Activated CD4-positive, alpha-beta T cell treated with anti-CD3 and anti-CD28 coated beads, Interleukin-2, amount 10 ng/mL, durations not matched to agents 24 days and 14 days (primary cell): ENCODE data around the gene BMP8B. TPM values are rescaled to one million over a fixed set of nuclear protein-coding genes. Genes with fewer than 3 reads are reported as not detected.

ENCODE experiments used
- DNase-seq: peaks from one replicate; pipeline ENCODE4 v3.0.0; 2022
- H3K27ac Mint-ChIP-seq: one replicate; pipeline ENCODE4 v1.8.0; 2022; ENCODE audit warnings: mild to moderate bottlenecking, mixed read lengths
- H3K27me3 Mint-ChIP-seq: one replicate; pipeline ENCODE4 v1.8.0; 2022; ENCODE audit warnings: mixed read lengths
- H3K36me3 Mint-ChIP-seq: one replicate; pipeline ENCODE4 v1.8.0; 2022; ENCODE audit warnings: low read depth, mild to moderate bottlenecking, mixed read lengths
- H3K4me1 Mint-ChIP-seq: one replicate; pipeline ENCODE4 v1.8.0; 2021; ENCODE audit warnings: mixed read lengths
- H3K4me3 Mint-ChIP-seq: one replicate; pipeline ENCODE4 v1.8.0; 2022; ENCODE audit warnings: mild to moderate bottlenecking, moderate library complexity, mixed read lengths
- H3K9me3 Mint-ChIP-seq: one replicate; pipeline ENCODE4 v1.8.0; 2021; ENCODE audit warnings: mixed read lengths
- intact Hi-C: fragments of 100-400 bp; cut with micrococcal nuclease; formaldehyde crosslinking; loops from one replicate; pipeline ENCODE4 v1.15.1; 2023
- total RNA-seq: library from RNA; stranded (reverse); gene quantifications from 2 replicates; pipeline ENCODE4 v1.2.3, GENCODE V29; 2022

Gene BMP8B
- total RNA-seq, 1 donor from 2014 or later: 0.37 TPM

GRCh38 chr1:39753132-39754025 lies 35.3 kb downstream of the BMP8B start:
- Mint-ChIP-seq H3K36me3 (peaks cover 62% of the 10 kb centered on the region), H3K9me3 (no peaks in the 10 kb centered on the region), H3K4me3 (no peak overlapping the region), H3K4me1 (no peaks in the 10 kb centered on the region), H3K27ac (no peak overlapping the region), H3K27me3 (no peaks in the 10 kb centered on the region)
- intact Hi-C loops: no loop called here
- no peak for DNase-seq

GRCh38 chr1:39752703-39753102 lies 36.0 kb downstream of the BMP8B start:
- Mint-ChIP-seq H3K27ac (no peak overlapping the region), H3K4me1 (no peaks in the 10 kb centered on the region), H3K27me3 (no peaks in the 10 kb centered on the region), H3K9me3 (no peaks in the 10 kb centered on the region), H3K36me3 (peaks cover 66% of the 10 kb centered on the region), H3K4me3 (no peak overlapping the region)
- intact Hi-C loops: no loop called here
- no peak for DNase-seq

DNA sequence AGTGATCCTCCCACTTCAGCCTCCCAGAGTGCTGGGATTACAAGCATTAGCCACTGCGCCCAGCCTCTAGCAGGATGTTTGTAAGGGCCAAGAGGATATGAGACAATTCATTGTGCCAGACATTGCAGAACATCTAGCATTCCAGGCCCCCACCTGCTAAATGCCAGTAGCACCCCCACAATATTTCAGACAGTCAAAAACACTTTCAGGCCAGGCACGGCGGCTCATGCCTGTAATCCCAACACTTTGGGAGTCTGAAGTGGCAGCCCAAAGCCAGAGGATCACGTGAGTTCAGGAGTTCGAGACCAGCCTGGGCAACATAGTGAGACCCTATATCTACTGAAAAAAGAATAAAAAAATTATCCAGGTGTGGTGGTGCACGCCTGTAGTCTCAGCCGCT lies 37.1 kb downstream of the BMP8B start:
- Mint-ChIP-seq H3K27me3 (no peaks in the 10 kb centered on the region), H3K36me3 (peaks cover 67% of the 10 kb centered on the region)

GRCh38 chr1:39745016-39745670 lies 43.5 kb downstream of the BMP8B start:
- no peak for DNase-seq
- intact Hi-C loops: no loop called here
- Mint-ChIP-seq H3K4me1 (peaks cover 9% of the 10 kb centered on the region), H3K27ac (no peak overlapping the region), H3K4me3 (no peak overlapping the region), H3K9me3 (no peaks in the 10 kb centered on the region), H3K36me3 (peaks cover 75% of the 10 kb centered on the region), H3K27me3 (no peaks in the 10 kb centered on the region)

More for the DNA sequence above, 37.1 kb downstream of the BMP8B start:
- peaks cover 4% of the 10 kb centered on the region for H3K4me1 Mint-ChIP-seq
- no peak for DNase-seq
- H3K9me3 Mint-ChIP-seq: no peaks in the 10 kb centered on the region
- H3K27ac Mint-ChIP-seq: no peak overlapping the region
- no peak overlapping the region for H3K4me3 Mint-ChIP-seq
- intact Hi-C loops: no loop called here

DNA sequence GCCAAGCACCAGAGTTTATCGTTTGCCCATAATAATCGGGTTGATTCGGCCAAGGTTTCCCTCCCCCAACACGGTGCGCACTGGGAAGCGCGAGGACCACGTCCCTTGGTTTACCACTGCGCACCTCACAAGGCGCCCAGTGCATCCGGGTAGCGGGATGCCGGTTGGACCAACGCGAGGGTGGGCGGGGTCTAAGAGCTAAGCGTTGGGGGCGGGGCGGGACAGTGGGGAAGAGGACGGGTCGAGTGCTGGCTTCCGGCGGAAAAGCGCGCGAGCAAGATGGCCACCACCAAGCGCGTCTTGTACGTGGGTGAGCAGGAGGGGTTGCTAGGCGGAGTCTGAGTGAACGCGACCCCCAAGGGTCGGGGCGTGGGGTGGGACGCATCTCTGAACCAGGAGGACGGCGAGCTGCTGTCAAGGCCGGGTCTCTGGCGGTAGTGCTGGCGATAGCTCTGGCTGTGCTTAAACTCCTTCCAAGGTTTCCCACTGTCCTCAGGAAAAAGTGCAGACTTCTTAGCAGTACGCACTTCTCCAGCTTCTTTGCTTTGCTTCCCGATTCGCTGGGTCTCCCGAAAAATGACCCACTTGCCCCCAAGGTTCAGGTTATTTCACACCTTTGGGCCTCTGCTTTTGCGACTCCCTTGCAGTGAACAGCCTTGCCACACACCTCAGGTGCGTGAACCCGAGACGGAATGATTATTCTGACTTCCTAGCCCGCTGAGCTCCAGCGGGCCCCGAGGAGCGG lies 49.9 kb downstream of the BMP8B start, which contains the start of gene PPIE:
TSS of gene PPIE (plus strand) at position 261 of the 745 bp plus-strand sequence. CDS start at position 280, 19 bp downstream.
- H3K27ac Mint-ChIP-seq: peak within 1 kb of the TSS; percentile 93
- peaks cover 4% of the 10 kb centered on the region for H3K9me3 Mint-ChIP-seq
- peaks cover 2% of the 10 kb centered on the region for H3K27me3 Mint-ChIP-seq
- peak; percentile 96 for DNase-seq
- H3K36me3 Mint-ChIP-seq: peaks cover 34% of the 10 kb centered on the region
- intact Hi-C loops: loop anchor here (10.0 kb wide), 1 partner anchor 56 kb away; no protein-coding TSS in a partner anchor
- peak within 1 kb of the TSS; percentile 97 for H3K4me3 Mint-ChIP-seq
- peaks cover 40% of the 10 kb centered on the region for H3K4me1 Mint-ChIP-seq

DNA sequence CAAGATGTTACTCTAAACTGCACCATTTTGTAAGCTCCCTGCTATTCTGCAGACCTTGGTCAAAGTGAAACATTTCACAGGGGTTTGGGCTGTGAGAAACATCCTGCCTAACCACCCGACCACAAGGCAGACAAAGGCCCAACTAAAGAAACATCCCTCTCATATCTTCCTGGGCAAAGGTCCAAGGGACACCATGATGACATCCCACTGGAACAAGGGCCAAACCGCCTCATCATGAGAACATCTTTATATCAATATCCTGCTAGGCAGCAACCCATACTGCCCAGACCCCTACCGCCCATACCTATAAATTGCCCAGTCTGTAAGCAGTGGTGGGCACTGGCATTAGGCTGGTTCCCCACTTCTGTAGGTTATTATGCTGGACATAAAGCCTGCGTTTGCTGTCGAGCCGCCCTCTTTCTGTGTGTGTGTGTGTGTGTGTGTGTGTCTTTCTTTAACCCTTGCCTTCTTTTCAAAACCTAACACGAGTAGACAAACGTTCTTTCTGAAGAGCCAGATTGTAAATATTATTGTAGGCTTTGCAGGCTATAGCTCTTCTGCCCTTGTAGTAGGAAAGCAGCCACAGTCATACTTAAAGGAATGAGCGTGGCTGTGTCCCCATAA lies 51.0 kb downstream of the BMP8B start:
- Mint-ChIP-seq H3K36me3 (peaks cover 27% of the 10 kb centered on the region), H3K4me3 (peak overlapping the region; percentile 2), H3K27ac (peak overlapping the region; percentile 36), H3K9me3 (peaks cover 4% of the 10 kb centered on the region), H3K27me3 (peaks cover 4% of the 10 kb centered on the region), H3K4me1 (peaks cover 44% of the 10 kb centered on the region)
- intact Hi-C loops: loop anchor here (10.0 kb wide), 1 partner anchor 57 kb away; no protein-coding TSS in a partner anchor
- DNase-seq: peak; percentile 66

- Mint-ChIP-seq H3K4me3 (no peak overlapping the region), H3K36me3 (peaks cover 12% of the 10 kb centered on the region), H3K27me3 (peaks cover 9% of the 10 kb centered on the region), H3K9me3 (peaks cover 4% of the 10 kb centered on the region), H3K4me1 (peaks cover 41% of the 10 kb centered on the region), H3K27ac (peak overlapping the region; percentile 68)
- intact Hi-C loops: loop anchor here (10.0 kb wide), 1 partner anchor 59 kb away; no protein-coding TSS in a partner anchor
- no peak for DNase-seq
These were observed 52.9 kb downstream of the BMP8B start for GRCh38 chr1:39735731-39736130.

- peaks cover 27% of the 10 kb centered on the region for H3K27me3 Mint-ChIP-seq
- peak overlapping the region; percentile 14 for H3K4me3 Mint-ChIP-seq
- no peaks in the 10 kb centered on the region for H3K36me3 Mint-ChIP-seq
- peak overlapping the region; percentile 17 for H3K27ac Mint-ChIP-seq
- intact Hi-C loops: loop anchor here (10.0 kb wide), 1 partner anchor 62 kb away; no protein-coding TSS in a partner anchor
- DNase-seq: no peak
- peaks cover 34% of the 10 kb centered on the region for H3K4me1 Mint-ChIP-seq
- H3K9me3 Mint-ChIP-seq: peaks cover 4% of the 10 kb centered on the region
These were observed 55.5 kb downstream of the BMP8B start for GRCh38 chr1:39733161-39733560.

- Mint-ChIP-seq H3K27me3 (peaks cover 31% of the 10 kb centered on the region), H3K4me3 (no peak overlapping the region), H3K27ac (no peak overlapping the region), H3K36me3 (no peaks in the 10 kb centered on the region), H3K4me1 (peaks cover 36% of the 10 kb centered on the region), H3K9me3 (peaks cover 4% of the 10 kb centered on the region)
- intact Hi-C loops: loop anchor here (10.0 kb wide), 1 partner anchor 62 kb away; no protein-coding TSS in a partner anchor
- no peak for DNase-seq
These were observed 55.9 kb downstream of the BMP8B start for GRCh38 chr1:39732730-39733129.

DNA sequence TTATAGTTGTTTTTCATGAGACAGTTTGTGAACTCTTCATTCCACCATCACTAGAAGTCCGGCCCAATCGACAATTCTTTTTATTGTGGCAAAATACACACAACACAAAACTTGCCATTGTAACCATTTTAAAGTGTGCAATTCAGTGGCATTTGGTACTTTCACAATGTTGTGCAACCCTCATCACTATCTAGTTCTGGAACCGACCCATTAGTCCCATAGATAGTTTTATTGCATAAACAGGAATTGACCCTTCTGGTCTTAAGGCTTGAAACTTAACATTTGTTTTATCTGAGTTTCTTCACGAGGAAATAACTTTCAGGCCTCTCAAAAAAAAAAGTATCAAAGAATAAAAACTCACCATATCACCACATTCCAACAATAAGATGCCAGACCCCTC lies 58.8 kb downstream of the BMP8B start:
- intact Hi-C loops: loop anchor here (5.0 to 10.0 kb wide), 2 partner anchors 38 to 65 kb away; partner anchors contain the start of gene HPCAL4
- Mint-ChIP-seq H3K4me3 (no peak overlapping the region), H3K27me3 (peaks cover 52% of the 10 kb centered on the region), H3K4me1 (peaks cover 29% of the 10 kb centered on the region), H3K27ac (no peak overlapping the region), H3K36me3 (no peaks in the 10 kb centered on the region), H3K9me3 (no peaks in the 10 kb centered on the region)
- DNase-seq: no peak

GRCh38 chr1:39729030-39729429 lies 59.6 kb downstream of the BMP8B start:
- Mint-ChIP-seq H3K36me3 (no peaks in the 10 kb centered on the region), H3K4me3 (no peak overlapping the region), H3K27me3 (peaks cover 58% of the 10 kb centered on the region), H3K9me3 (no peaks in the 10 kb centered on the region), H3K27ac (no peak overlapping the region), H3K4me1 (peaks cover 29% of the 10 kb centered on the region)
- intact Hi-C loops: loop anchor here (5.0 kb wide), 1 partner anchor 37 kb away; the partner anchor contains the start of gene HPCAL4
- DNase-seq: peak; percentile 51

GRCh38 chr1:39727932-39728317 lies 60.7 kb downstream of the BMP8B start:
- intact Hi-C loops: loop anchor here (5.0 kb wide), 1 partner anchor 36 kb away; the partner anchor contains the start of gene HPCAL4

More at GRCh38 chr1:39727932-39728317, 60.7 kb downstream of the BMP8B start:
- no peak overlapping the region for H3K27ac Mint-ChIP-seq
- no peaks in the 10 kb centered on the region for H3K9me3 Mint-ChIP-seq
- H3K4me3 Mint-ChIP-seq: no peak overlapping the region
- H3K36me3 Mint-ChIP-seq: no peaks in the 10 kb centered on the region
- peaks cover 54% of the 10 kb centered on the region for H3K27me3 Mint-ChIP-seq
- H3K4me1 Mint-ChIP-seq: peaks cover 25% of the 10 kb centered on the region
- DNase-seq: peak; percentile 54
